HL-60/S4 treated with retinoic acid at 250 ng/mL for 4 days and 3 days (cell line): Measurements from ENCODE around the gene MRS2.

Source experiments
- in situ Hi-C: fragments of 300-500 bp; cut with MboI; formaldehyde crosslinking; loops from 2 replicates; pipeline ENCODE4 v1.7.0; 2022; ENCODE audit warnings: low sequenced_read_pairs

MRS2 gene

GRCh38 chr6:24429146-24429545 lies 26.4 kb downstream of the MRS2 start:
- in situ Hi-C loops = no loop called here

GRCh38 chr6:24430086-24430485 lies 27.4 kb downstream of the MRS2 start:
- in situ Hi-C loops = no loop called here

- in situ Hi-C loops = no loop called here
Observed at GRCh38 chr6:24431045-24431451, 28.3 kb downstream of the MRS2 start.

GRCh38 chr6:24432611-24433010 lies 29.9 kb downstream of the MRS2 start:
- in situ Hi-C loops = no loop called here

- in situ Hi-C loops = no loop called here
Observed at GRCh38 chr6:24436979-24437378, 34.2 kb downstream of the MRS2 start.

GRCh38 chr6:24439858-24440539 lies 37.3 kb downstream of the MRS2 start:
- in situ Hi-C loops = no loop called here

GRCh38 chr6:24440897-24441598 lies 38.3 kb downstream of the MRS2 start:
- in situ Hi-C loops = no loop called here

GRCh38 chr6:24441599-24441904 lies 38.8 kb downstream of the MRS2 start:
- in situ Hi-C loops = no loop called here

GRCh38 chr6:24444588-24444987 lies 41.9 kb downstream of the MRS2 start:
- in situ Hi-C loops = no loop called here

GRCh38 chr6:24445704-24446103 lies 43.0 kb downstream of the MRS2 start:
- in situ Hi-C loops = no loop called here

GRCh38 chr6:24446670-24447069 lies 43.9 kb downstream of the MRS2 start:
- in situ Hi-C loops = no loop called here

- in situ Hi-C loops = no loop called here
Observed at GRCh38 chr6:24448396-24448795, 45.7 kb downstream of the MRS2 start.

- in situ Hi-C loops = no loop called here
Observed at GRCh38 chr6:24448828-24449525, 46.2 kb downstream of the MRS2 start.

- in situ Hi-C loops = no loop called here
Observed at GRCh38 chr6:24451581-24452388, 49.0 kb downstream of the MRS2 start.

GRCh38 chr6:24453921-24454320 lies 51.2 kb downstream of the MRS2 start:
- in situ Hi-C loops = no loop called here

- in situ Hi-C loops = no loop called here
Observed at GRCh38 chr6:24454452-24454851, 51.7 kb downstream of the MRS2 start.

- in situ Hi-C loops = no loop called here
Observed at GRCh38 chr6:24455061-24455460, 52.3 kb downstream of the MRS2 start.

GRCh38 chr6:24458134-24458533 lies 55.4 kb downstream of the MRS2 start:
- in situ Hi-C loops = no loop called here

- in situ Hi-C loops = no loop called here
Observed at GRCh38 chr6:24458941-24459340, 56.2 kb downstream of the MRS2 start.

- in situ Hi-C loops = no loop called here
Observed at GRCh38 chr6:24460966-24461365, 58.2 kb downstream of the MRS2 start.

GRCh38 chr6:24464253-24465038 lies 61.7 kb downstream of the MRS2 start:
- in situ Hi-C loops = no loop called here
